NCI-H1092 treated with DMSO at 0.1 percent for 48 hours (cell line): ENCODE data around the gene NFKBIE.

Source experiments
- DNase-seq: peaks from one replicate; lab custom pipeline; 2025; lab: John Stamatoyannopoulos, UW

Gene NFKBIE

GRCh38 chr6:44272999-44273566, 7.7 kb upstream of the NFKBIE start:
- DNase-seq: no peak

- DNase-seq: no peak
Observed at GRCh38 chr6:44272529-44272928, 7.2 kb upstream of the NFKBIE start.

- DNase-seq: no peak
Observed at GRCh38 chr6:44271914-44272313, 6.6 kb upstream of the NFKBIE start.

GRCh38 chr6:44271406-44271723, 6.0 kb upstream of the NFKBIE start:
- no peak for DNase-seq

- peak; percentile 34 for DNase-seq
Observed at GRCh38 chr6:44270526-44271405, 5.4 kb upstream of the NFKBIE start.

GRCh38 chr6:44269921-44270525, 4.7 kb upstream of the NFKBIE start, which contains the start of gene TMEM151B:
TSS of gene TMEM151B (plus strand) at chr6:44270450. CDS start at chr6:44270743, 293 bp downstream.
- peak; percentile 26 for DNase-seq

GRCh38 chr6:44269178-44269920, 4.0 kb upstream of the NFKBIE start:
- DNase-seq: no peak

GRCh38 chr6:44268095-44268628, 2.8 kb upstream of the NFKBIE start:
- peak; percentile 72 for DNase-seq

- no peak for DNase-seq
Observed at GRCh38 chr6:44267252-44267651, 1.9 kb upstream of the NFKBIE start.

- no peak for DNase-seq
Observed at GRCh38 chr6:44266347-44266746, 996 bp upstream of the NFKBIE start.

- no peak for DNase-seq
Observed at GRCh38 chr6:44265722-44266233, 427 bp upstream of the NFKBIE start.

GRCh38 chr6:44264154-44265006, 971 bp downstream of the NFKBIE start:
- no peak for DNase-seq

- DNase-seq: no peak
Observed at GRCh38 chr6:44263354-44264100, 1.8 kb downstream of the NFKBIE start.

GRCh38 chr6:44262467-44263353, 2.6 kb downstream of the NFKBIE start:
- DNase-seq: no peak

- no peak for DNase-seq
Observed at GRCh38 chr6:44261581-44261980, 3.8 kb downstream of the NFKBIE start.

GRCh38 chr6:44260451-44261297, 4.7 kb downstream of the NFKBIE start:
- no peak for DNase-seq

GRCh38 chr6:44260011-44260410, 5.3 kb downstream of the NFKBIE start:
- no peak for DNase-seq

GRCh38 chr6:44258921-44259320, 6.4 kb downstream of the NFKBIE start:
- DNase-seq: no peak
